GM19438 (cell line): ENCODE data around the gene ATRX.
"Not testable (repeated sequence)": the region's sequence is repeated elsewhere in the genome, so short reads cannot be mapped to it uniquely, and the experiment has no call there.

ENCODE experiments used
- ATAC-seq: cut with Tn5 transposase; IDR thresholded peaks from one replicate; pipeline ENCODE4 v1.9.1; 2021; ENCODE audit warnings: low read depth; ENCODE audit not compliant: unreplicated experiment

Gene ATRX

GRCh38 chrX:77519765-77520164 lies 266.3 kb downstream of the ATRX start:
- ATAC-seq = no peak

GRCh38 chrX:77514177-77514576 lies 271.8 kb downstream of the ATRX start:
- ATAC-seq = no peak

- no peak for ATAC-seq
These were observed 276.0 kb downstream of the ATRX start for GRCh38 chrX:77510007-77510406.

- ATAC-seq = no peak
These were observed 280.8 kb downstream of the ATRX start for GRCh38 chrX:77505227-77505626.

- no peak for ATAC-seq
These were observed 283.0 kb downstream of the ATRX start for GRCh38 chrX:77502951-77503525.

GRCh38 chrX:77500164-77500563 lies 285.9 kb downstream of the ATRX start:
- not testable (repeated sequence) for ATAC-seq

GRCh38 chrX:77493677-77494553 lies 292.1 kb downstream of the ATRX start:
- ATAC-seq = no peak

GRCh38 chrX:77484045-77484444 lies 302.0 kb downstream of the ATRX start:
- ATAC-seq = no peak

GRCh38 chrX:77455437-77455836 lies 330.6 kb downstream of the ATRX start:
- ATAC-seq = no peak
